ENCODE data around the gene TK2.
A peak's percentile ranks its signal among the peaks of the same experiment; 100 is the strongest.

The TK2 gene

DNA sequence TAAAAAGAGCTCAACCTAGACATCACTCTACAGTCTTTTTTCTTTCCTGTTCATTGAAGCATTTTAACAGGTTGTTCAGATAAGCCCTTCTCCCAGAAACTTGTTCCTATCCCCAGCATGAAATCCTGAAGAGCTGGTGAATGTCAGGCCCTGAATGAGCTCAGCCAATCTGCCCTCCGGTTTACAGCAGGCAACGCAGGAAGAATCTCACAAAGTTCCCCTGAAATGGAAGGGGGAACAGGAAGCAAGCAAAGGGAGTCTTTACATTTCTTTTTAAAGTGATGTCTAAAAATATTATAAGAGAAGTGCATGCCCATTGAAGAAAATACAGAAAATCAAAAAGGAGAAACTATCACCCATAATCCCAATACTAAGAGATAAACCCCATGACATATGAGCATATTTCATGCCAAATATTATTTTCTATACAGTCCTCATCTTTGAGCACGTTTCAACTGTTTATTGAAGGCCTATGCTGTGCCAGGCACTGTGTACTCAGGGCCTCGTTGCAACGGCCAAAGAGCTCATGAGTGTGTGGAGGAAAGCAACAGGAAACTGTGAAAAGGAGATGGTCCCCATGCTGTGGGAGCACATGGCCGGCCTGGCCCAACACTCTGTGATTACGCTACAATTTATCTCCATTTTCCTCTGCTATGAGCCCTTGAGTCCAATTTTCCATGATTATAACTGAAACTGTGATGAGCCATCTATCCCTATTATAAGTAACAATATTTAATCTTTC, 5.7 kb downstream of the TK2 start:
- DNase-seq: peak; percentile 48

DNA sequence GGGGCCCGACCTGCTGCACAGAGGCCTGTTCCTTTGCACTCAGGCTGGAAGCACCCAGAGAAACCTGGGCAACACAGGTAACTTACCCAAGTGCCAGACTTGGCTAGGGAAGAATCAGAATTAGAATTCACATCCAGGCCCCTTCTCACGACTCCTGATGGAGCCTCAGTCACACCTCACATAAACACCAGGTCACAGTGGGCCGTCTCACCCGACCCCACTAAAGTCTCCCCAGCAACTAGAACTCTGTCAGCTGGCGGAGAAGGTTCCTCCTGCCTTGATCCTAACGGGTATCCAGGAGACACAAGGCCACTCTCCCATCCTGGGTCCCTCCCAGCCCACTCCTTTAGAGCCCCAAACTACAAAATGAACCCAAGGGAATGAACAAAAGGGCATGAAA, 6.4 kb downstream of the TK2 start:
- no peak for DNase-seq

- no peak for DNase-seq
These were observed 7.5 kb downstream of the TK2 start for GRCh38 chr16:66542396-66542795.

GRCh38 chr16:66541388-66542355, 8.2 kb downstream of the TK2 start:
- DNase-seq: no peak

DNA sequence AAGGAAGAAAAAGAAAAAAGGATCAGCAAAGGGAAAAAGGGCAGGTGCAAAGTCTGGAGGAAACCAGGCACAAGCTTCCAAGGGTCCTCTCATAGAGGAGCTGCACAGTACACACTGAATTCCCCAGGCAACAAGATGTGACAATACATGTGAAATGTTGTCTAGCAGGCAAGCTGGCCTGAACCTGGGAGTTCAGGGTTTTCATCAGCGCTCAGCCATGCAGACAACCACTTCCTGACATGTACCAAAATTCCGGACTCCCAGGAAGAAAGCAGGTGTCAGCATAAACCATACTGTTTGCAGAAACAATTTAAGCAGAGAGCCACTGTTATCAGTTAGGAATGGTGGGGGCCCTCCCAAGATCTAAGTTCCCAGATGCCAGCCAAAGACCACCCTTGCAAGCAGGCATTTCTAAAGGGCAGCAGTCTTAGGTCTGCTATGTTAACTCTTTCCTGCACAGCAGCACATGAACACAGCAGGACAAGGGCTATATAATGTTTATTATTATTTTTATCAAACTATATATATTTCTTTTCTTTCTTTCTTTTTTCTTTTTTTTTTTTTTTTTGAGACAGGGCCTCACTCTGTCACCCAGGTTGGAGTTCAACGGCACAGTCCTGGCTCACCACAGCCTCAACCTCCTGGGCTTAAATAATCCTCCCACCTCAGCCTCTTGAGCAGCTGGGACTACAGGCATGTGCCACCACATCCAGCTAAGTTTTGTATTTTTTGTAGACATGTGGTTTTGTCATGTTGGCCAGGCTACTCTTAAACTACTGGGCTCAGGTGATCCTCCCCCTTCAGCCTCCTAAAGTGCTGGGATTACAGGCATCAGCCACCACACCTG, 10.1 kb downstream of the TK2 start:
- no peak for DNase-seq

DNA sequence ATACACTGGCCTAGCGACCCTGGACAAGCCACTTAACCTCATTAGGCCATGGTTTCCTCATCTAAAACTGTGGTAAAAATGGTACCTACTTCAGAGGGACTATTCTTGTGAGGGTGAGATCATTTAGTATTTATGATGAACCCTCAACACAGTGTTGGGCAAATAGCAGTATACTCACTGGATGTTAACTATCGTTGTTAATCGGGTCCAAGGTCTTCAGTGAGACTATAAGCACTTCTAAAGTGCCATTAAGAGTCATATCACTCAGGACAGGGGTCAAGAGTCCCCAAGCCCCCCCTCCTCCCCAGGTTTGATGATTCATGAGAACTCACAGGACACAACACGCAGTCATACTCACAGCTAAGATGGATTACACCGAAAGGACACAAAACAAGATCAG, 11.0 kb downstream of the TK2 start:
- DNase-seq: no peak

DNA sequence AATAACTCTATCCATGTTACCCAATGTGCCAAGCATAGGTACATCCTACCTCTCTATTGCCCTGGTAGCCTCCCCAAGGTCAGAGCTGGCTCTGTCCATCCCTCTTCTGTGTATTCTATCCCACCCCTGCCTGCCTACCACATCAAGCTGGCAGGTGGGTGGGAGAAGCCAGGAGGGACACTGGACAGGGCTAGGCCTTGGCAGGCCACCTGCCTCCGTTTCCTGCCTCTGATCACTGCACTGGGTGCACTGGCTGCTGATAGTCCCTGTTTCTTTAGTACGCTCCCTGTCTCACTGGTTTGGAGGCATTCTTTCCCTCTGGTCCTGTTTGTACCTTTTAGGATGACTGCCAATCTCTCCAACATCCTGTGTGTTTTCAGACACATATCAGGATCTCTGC, 12.7 kb downstream of the TK2 start:
- no peak for DNase-seq

DNA sequence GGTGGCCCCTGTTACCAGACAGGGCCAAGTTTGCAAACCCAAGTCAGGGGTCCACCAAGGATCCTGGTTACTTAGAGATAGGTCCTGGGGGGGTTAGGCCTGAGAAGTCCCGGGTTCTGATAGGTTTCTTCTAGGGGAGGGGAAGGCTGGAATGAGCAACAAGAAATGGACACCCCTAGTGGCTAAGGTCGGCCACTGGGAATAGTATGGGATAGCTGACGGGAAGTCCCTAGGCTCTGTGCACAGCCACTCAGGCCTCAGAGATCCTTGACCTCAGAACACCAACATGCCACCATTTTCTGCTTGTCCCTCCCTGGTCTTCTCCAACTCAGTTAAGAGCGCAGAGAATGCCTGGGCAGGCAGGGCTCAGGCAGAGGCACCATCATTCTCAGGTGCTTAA, 13.4 kb downstream of the TK2 start:
- DNase-seq: no peak

- no peak for DNase-seq
These were observed 15.5 kb downstream of the TK2 start for GRCh38 chr16:66534376-66534799.

DNA sequence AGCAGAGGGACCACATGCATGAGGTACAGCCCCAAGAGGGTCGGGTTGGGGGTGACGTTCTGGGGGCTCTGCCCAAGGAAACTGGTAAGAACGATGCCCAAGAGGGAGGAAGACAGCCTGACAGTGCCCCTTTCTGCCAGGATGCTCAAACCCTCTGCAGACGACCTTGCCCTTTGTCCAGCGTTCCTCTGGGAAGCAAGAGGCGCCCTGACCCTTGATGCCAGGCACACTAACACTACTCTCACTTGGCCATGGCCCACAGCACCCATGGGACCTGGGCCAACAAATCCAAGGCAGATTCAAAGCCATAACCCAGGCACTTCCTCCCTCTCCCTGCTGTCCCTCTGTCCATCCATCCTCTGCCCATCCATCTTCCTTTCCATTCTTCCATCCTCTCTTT, 20.4 kb downstream of the TK2 start:
- no peak for DNase-seq

DNA sequence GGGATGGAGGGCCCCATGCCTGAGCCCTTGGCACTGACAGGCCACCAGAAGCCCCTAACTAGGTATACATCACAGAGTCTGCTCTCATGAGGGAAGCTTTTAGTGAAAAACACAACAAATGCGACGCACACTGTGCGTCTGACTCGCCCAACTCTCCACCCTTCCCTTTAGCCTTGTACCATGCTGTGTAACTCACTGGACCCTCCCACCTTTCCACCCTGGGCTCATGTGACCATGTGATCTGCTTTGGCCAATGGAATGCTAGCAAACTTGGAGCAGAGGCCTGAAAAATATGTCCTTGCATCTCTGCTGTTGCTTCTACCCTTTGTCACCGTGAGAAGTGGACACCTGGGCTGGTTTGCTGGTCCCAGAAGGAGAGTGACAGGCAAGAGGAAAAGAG, 21.6 kb downstream of the TK2 start:
- DNase-seq: no peak

DNA sequence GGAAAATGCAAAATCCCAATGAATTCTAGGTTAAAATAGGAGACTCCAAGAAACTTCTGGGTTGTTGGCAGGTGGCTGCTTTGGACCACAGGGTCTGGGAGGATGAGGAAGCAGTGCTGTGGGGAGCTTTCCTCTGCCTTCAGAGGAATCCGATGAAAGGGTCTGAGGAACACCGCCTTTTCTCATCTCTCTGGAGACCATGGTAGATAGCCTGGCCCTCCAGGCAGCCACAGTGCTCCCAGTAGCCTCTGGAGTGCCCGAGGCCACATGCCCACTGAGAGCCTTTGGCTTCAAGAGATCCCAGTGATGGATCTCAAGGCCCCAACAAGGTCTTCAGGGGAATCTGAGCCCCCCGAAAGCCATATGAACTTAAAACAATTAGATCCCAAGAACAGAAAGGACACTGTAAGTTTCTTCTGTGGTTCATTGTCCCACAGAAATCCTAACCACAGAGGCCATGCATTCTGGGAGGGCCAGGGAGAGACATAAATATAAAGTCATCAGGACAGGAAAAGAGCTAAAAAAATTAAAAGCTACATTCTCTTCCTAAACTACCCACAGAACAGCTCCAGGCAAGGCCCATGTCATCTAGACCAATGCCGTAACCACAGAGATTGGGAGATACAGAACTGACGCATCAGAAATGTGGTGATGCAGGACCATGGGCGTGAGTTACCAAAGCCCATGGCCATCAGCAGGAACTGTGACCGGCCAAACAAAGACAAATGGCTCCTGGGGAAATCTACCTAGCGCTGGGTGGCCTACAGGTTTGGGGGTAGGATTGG, 24.3 kb downstream of the TK2 start:
- no peak for DNase-seq

DNA sequence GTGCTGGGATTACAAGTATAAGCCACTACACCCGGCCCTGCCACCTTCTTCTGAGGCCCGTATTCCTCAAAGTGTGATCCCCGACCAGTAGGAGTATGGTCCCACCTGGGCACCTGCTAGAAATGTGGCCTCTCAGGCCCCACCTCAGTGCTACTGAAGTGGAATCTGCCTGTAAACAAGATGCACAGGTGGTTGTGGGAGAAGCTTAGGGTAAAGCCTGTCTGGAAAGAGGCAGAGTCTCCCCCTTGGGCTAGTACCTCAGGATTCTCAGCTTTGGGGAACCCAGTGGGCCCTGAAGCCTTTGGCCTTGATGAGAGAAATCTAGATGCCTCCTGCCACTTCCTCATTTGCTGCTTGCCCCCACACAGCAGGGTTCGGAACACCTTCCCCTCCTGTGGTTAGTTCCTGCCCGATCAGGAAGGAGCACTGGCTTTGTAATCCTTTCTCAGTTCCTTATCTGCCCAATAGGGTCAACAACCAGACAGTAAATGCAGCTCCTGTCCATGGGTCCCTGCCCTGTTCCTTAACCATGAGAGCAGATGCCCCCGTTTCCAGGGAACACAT, 25.2 kb downstream of the TK2 start:
- DNase-seq: no peak

DNA sequence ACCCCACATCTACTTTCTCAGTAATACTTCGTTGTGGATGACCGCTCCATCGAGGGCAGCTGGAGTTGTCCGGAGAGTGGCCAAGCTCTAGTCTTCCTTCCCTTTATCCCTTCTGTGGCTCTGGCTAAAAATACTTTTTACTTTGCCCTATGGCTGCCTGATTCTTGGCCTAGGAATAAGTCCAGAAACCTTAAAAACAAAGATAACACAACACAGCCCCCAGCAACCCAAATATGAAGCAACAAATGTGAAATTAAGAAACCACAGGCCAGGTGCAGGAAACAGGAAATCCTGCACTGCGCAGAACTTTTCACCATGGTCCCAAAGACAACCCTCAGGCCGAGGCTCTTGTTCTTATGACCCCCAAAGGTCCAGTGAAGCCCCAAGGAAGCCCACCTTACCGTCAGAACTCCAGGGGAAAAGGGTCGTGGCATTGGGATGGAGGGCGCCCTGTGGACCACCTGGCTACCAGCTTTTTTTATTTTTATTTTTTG, 26.0 kb downstream of the TK2 start:
- no peak for DNase-seq

- DNase-seq: no peak
These were observed 26.9 kb downstream of the TK2 start for GRCh38 chr16:66522816-66523590.

GRCh38 chr16:66521951-66522771, 27.8 kb downstream of the TK2 start:
- no peak for DNase-seq

GRCh38 chr16:66521252-66521713, 28.6 kb downstream of the TK2 start:
- DNase-seq: no peak

DNA sequence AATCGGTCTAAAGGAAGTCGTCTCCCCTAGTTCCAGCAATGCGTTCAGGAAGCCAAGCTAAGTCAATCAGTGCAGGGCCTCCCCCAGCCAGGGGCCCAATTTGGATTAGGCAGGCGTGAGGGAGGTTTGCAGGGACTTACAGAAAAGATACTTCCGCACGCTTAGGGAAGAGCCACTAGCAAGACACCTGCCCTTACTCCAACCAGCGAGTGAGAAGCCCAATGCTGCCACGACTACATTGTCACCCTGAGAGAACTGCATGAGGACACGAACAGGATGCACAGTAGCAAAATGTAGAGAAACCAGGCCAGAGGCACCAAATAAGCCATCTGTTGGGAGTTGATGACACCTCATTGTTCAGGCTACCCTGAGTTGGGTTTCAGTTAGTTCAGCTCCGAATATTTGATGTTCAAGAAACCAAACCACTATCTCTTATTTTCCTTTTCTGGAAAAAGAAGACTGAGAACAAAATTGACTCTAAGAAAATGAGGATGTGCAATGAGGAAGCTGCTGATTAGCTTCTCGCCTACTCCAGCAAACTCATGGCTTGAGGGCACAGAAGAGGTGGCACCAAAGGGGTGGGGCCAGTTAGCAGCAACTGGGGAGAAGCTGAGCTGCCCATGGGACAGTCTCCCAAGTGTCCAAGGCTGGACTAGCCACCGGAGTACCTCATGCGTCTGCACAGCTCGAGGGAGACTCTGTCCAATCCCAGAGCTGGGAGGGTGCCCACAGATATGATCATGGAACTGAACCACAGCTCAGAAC, 29.3 kb downstream of the TK2 start:
- DNase-seq: no peak

Measured in NCI-H1092 treated with DMSO at 0.1 percent for 48 hours (cell line).